ENCODE data around the gene SLC40A1.

Gene SLC40A1

DNA sequence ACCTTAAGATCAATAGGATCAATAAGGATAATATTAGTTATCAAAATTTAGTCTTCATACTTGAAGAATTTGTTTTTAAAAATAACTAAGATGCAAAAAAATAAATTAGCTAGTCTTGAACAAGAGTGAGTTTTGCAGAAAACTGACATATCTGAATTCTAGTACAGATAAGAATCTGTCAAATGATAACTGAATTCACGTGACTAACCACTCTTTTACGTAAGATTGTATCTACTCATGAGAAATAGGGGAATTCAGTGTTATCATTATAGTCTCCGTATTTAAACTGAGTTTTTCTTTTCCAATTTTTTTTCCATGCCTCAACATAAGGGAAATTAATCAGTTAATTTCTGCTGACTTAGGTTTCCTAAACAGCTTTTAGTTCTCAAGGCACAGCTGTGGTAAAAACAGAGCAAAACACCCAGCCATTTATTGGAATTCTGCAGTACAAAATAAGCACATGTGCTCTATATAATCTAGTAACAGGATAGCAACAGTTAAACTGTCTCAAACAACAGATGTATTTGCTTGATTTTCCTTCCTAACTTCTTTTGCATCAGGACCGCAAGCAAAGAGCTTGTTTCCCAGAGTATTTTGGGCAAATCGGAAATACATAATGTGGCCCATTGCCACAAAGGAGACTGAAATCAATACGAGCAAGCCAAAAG, 19.1 kb downstream of the SLC40A1 start:
- no peak for DNase-seq

DNA sequence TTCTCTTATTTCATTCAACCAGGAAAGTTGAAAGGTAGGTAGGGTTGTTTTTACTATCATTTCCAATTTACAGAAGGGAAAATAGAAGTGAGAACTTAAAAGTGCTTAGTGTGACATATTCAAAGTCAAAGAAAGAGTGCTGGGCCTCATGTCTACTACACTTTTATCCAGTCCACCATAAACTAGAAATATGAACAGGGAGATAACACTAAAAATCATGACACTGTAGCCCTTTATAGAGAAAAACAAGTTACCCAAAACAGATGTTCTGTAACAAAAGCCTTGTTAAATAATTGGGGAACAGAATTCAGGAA, 20.4 kb downstream of the SLC40A1 start:
- DNase-seq = no peak

DNA sequence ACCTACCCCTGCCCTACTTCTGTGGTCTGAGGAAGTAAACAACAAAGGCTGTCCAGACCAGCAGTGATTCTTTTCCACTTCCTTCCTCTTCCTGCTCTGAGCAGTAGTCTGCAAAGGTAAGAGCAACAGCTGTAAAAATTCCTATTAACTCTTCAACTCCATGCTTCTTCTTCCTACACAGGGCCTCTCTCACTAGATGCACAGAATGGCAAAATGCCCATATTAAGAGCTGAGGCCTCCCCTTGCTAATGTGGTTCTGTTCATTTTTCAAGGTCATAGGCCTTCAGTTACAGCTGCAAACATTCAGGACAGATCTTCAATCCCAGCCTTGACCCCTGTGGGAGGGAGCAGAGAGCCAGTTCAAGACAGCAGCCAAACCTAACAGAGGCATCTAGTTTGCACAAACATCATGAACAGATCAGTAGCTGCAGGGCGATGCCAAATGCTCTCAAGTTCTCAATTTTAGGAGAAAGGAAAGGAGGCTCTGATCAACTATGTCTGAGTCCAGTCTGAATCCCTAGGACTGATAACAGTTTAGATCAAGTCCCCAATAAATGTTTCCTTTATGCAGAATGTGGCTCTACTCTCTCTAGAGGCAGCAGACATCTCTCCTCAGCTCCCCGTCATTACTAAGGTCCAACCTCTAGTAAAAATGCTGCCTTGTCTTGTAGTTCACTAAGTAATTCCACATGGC, 20.9 kb downstream of the SLC40A1 start:
- DNase-seq = no peak

DNA sequence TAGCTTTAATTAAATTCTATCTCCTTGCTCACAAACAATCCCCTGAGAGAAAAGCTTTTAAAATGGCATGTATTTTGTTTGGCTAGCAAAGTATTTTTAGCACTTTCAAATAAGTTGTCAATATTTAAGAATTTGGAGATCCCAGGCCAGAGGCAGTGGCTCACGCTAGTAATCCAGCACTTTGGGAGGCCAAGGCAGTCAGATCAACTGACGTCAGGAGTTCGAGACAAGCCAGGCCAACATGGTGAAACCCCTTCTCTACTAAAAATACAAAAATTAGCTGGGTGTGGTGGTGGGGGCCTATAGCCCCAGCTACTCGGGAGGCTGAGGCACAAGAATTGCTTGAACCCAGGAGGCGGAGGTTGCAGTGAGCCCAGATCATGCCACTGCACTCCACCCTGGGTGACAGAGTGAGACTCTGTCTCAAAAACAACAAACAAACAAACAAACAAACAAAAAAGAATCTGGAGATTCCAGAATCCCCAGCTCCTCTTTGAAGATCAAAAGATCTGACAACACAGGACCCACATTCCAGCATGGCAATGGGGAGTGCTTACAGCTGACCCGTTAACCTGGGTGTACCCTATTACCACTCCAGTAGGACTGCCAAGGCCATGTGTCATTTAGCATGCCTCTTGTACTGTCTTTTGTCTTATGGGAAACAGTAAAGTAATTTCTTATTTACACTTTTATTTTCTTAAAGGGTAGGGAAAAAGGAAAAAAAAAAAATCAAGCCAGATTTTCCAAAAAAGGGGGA, 21.9 kb downstream of the SLC40A1 start:
- no peak for DNase-seq

- DNase-seq = no peak
Observed at GRCh38 chr2:189557373-189557772, 23.2 kb downstream of the SLC40A1 start.

GRCh38 chr2:189556526-189556925, 24.1 kb downstream of the SLC40A1 start:
- no peak for DNase-seq

DNA sequence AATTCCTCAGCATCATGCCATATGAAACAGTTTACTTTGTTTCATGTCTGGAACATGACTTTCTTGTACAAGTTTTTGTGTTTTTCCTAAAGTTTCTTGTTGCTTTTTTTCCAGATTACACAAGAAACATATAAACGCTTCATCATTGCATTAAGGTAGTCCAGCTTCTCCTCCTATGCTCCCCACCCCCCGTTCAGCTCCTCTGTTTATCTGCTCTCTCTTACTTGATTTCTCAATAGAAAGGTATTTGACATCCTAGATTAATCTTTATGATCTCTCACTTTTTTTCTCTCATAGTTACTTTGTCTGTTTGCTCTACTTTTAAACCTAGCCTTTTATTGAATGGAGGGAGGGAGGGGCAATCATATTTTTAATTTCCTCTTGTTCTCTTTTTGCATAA, 25.4 kb downstream of the SLC40A1 start:
- DNase-seq = no peak

- no peak for DNase-seq
Observed at GRCh38 chr2:189553504-189554088, 27.0 kb downstream of the SLC40A1 start.

DNA sequence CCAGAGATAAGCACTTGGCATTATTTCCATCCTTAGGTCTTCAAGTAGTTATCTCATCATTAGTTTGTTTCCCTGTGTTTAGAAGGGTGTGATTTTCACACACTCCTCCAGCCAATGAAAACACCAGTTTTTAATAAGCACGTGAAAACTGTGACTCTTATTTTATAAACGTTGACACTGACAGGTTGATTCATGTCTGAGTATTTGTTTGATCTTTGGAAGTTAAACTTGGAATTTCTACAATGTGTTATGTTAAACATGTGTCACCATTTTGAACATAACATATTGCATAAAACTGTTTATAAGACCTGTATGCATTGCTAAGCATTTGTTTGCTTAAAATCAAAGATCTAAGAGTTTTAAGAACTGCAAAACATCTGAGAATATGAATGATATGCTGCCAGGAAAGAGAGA, 27.6 kb downstream of the SLC40A1 start:
- DNase-seq = no peak

- no peak for DNase-seq
Observed at GRCh38 chr2:189552334-189552990, 28.1 kb downstream of the SLC40A1 start.

DNA sequence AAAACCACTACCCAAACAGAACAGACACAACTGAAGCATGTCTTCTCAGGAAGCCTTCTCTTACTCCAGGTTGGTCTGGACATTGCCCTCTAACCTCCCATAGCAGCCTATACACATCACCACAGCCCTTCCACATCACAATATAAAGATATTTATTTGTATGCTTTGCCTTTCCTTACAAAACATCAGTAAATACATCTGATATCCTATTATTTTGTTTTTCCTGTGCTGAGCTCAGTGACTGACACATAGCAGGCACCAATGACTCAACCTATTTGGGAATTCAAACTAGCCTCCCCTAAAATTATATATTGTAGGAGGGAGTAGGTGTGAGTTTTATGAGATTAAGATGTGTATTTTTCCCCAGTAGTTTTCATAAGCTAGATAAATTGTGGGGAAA, 28.8 kb downstream of the SLC40A1 start:
- DNase-seq = no peak

DNA sequence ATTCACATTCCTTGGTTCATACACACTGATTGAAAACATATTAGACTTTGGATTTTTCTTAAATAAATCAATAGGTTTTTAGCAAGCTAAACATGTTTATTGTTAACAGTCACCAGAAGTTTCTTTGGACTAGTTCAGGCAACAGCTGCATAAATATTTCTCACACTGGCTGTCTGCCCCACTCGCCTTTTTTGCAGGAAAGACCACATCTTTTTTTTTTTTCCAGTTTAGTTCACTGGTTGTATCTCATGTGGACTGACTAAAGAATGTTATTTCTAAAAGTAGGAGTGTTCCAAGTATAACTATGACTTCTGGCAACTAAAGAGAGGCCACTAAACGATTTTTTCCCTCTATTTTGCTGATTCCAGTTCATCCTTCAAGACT, 31.1 kb downstream of the SLC40A1 start:
- DNase-seq = no peak

DNA sequence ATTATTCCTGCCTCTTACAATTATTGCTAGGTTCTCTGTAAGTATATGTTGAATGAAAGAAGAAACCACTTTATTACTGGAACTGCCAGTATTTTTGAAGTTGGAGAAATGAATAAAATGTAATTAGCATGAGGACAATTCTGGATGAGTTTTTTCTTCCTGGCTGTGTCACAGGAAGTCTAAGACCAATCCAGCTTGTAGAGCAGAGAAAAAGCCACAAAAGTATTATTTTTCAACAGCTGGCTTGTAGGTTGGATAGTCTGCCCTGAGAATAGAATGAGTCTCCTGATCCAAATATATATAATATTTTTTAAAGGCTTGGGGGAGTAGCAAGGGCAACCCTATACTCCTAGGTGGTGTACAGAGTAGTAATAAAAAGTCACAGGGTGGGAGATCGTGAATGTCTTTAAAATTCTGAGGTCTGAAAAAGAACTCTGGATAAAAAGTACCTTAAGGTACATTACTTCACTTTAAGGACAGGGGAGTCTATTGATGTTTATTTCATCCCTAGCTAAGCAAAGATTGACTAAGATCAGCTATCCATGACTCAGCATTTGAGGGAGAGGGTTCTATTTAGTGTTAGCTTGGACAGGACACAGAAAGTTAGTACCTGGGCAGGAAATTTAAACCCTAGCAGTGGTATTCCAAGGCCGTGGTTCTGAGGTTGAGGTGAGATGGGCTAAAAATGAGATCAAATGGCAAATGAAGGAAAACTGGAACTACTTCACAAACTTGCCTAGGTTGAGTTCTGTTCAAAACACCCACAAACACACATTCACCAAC, 31.7 kb downstream of the SLC40A1 start:
- no peak for DNase-seq

DNA sequence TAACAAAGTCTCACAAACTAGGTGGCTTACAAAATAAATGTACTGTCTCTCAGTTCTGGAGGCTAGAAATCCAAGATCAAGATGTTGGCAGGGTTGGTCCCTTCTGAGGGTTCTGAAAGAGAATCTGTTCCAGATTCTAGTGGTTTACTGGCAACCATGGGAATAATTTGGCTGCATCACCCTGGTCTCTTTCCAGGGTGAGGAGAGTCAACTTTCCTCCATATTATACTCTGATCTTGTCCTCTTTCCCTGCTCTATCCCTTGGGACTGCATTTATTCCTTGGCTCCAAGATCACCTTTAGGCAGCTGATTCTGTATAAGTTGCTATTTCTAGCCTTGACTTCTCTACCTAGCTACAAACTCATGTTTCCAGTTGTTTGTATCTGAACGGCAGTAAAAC, 35.2 kb downstream of the SLC40A1 start:
- DNase-seq = no peak

DNA sequence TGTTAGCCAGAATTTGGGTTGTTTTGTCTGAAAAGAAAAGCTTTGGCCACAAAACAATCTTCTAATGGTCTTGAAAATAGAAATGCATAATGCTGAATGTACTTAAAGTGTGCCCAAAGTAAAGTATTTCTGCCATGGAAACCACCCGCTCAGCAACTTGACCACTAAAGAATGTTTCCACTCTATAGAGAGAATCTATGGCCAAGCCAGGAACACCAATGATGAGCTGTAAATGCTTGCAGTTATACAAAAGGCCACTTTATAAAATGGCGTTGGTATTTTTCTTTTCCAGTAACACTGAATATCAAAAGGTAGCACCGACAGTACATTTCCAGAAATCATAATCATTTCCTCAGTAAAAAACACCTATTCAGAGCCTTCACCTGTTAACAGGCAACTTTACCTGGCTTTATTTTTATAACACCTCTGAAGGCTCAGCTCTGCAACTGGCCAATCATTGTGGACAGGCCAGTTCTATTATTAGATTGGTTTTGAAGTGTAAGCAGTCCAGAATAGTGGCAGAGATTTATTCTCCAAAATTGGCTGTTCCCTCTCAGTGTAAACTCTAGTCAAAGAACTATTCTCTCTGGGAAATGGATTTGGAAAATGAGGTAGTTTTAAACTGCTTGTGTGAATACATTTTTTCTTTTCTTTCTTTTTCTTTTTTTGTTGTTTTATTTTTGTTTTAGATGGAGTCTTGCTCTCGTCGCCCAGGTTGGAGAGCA, 36.1 kb downstream of the SLC40A1 start:
- no peak for DNase-seq

GRCh38 chr2:189543367-189543766, 37.2 kb downstream of the SLC40A1 start:
- DNase-seq = no peak

DNA sequence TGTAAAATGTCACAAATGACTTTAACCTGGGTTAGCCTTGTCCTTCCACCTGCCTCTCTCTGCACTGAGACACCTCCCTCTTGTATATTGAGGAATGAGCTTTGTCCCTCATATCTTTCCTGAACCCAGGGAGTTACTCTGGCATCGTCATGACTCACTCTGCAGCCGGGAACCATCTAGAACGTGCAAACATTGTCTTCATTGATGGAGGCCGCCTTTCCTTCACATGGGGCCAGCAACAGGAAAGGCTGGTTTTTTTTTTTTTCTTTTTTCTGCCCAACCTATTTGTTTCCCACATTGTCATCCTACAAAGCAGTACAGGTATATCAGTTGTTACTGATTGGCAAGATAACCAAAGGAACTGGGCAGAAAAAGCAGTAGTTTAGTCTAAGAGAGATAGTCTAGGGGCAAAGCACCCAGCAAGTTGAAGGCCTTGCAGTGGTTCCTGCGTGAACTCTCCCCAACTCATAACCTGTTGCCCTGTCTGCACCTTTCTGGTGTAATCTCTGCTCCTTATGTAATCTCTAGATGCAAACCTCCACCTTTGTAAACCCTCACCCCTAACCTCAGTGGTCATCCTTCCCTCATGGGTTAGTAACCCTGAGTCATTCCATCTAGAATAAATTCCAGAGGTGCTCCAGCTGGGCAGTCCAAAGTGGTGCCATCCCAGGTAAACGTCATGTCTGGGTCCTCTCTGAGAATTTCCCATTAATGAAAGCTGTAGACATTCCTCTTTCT, 38.3 kb downstream of the SLC40A1 start:
- no peak for DNase-seq

GRCh38 chr2:189541591-189541990, 39.0 kb downstream of the SLC40A1 start:
- DNase-seq = no peak

GRCh38 chr2:189540551-189540950, 40.0 kb downstream of the SLC40A1 start:
- DNase-seq = no peak

- no peak for DNase-seq
Observed at GRCh38 chr2:189538402-189538801, 42.2 kb downstream of the SLC40A1 start.

GRCh38 chr2:189536830-189537229, 43.8 kb downstream of the SLC40A1 start:
- DNase-seq = no peak
